MM.1S (cell line): Measurements from ENCODE around the gene FCHSD1.

Experiments
- DNase-seq: peaks from one replicate; pipeline ENCODE4 v3.0.0-alpha.2; 2015
- H2AFZ ChIP-seq: fragments of 300-600 bp; sonication (generic); 2 replicates; pipeline ENCODE4 v1.6.0; 2016; ENCODE audit warnings: antibody characterized with exemption, low read length
- H3F3A ChIP-seq: fragments of 300-600 bp; sonication (generic); 2 replicates; pipeline ENCODE4 v1.6.1; 2016; ENCODE audit warnings: mild to moderate bottlenecking, antibody characterized with exemption, low read length, moderate library complexity, mixed read lengths; ENCODE audit not compliant: insufficient read depth
- H3K27ac ChIP-seq: fragments of 300-600 bp; sonication (generic); 2 replicates; pipeline ENCODE4 v1.5.1; 2016; ENCODE audit warnings: mild to moderate bottlenecking, low read length
- H3K27me3 ChIP-seq: fragments of 300-600 bp; sonication (generic); replicated peaks from 2 replicates; pipeline ENCODE4 v1.6.0; 2016; ENCODE audit warnings: low read length; ENCODE audit not compliant: insufficient read depth
- H3K36me3 ChIP-seq: fragments of 300-600 bp; sonication (generic); replicated peaks from 2 replicates; pipeline ENCODE4 v1.6.1; 2016; ENCODE audit warnings: mild to moderate bottlenecking, low read length, mixed read lengths; ENCODE audit not compliant: insufficient read depth
- H3K4me1 ChIP-seq: fragments of 300-600 bp; sonication (generic); 2 replicates; pipeline ENCODE4 v1.6.1; 2016; ENCODE audit warnings: low read length, mixed read lengths
- H3K4me2 ChIP-seq: fragments of 300-600 bp; sonication (generic); 2 replicates; pipeline ENCODE4 v1.6.0; 2016; ENCODE audit warnings: low read depth, low read length
- H3K4me3 ChIP-seq: fragments of 300-600 bp; sonication (generic); 2 replicates; pipeline ENCODE4 v1.5.1; 2016; ENCODE audit warnings: low read length, mixed read lengths
- H3K79me2 ChIP-seq: fragments of 300-600 bp; sonication (generic); 2 replicates; pipeline ENCODE4 v1.6.1; 2016; ENCODE audit warnings: mixed run types, low read length, mixed read lengths
- H3K9ac ChIP-seq: fragments of 300-600 bp; sonication (generic); 2 replicates; pipeline ENCODE4 v1.6.1; 2016; ENCODE audit warnings: low read length, mixed read lengths
- H3K9me2 ChIP-seq: fragments of 300-600 bp; sonication (generic); replicated peaks from 2 replicates; pipeline ENCODE4 v1.6.1; 2016; ENCODE audit warnings: mild to moderate bottlenecking, low read length, mixed read lengths; ENCODE audit not compliant: insufficient read depth
- H3K9me3 ChIP-seq: fragments of 300-600 bp; sonication (generic); replicated peaks from 2 replicates; pipeline ENCODE4 v1.6.1; 2016; ENCODE audit warnings: mild to moderate bottlenecking, low read length, mixed read lengths; ENCODE audit not compliant: insufficient read depth
- H4K20me1 ChIP-seq: fragments of 300-600 bp; sonication (generic); 2 replicates; pipeline ENCODE4 v1.6.1; 2016; ENCODE audit warnings: mild to moderate bottlenecking, low read length, moderate library complexity, mixed read lengths; ENCODE audit not compliant: insufficient read depth
- EZH2 ChIP-seq: fragments of 300-600 bp; sonication (generic); optimal IDR thresholded peaks from 2 replicates; pipeline ENCODE3; 2017; ENCODE audit warnings: low read depth, mild to moderate bottlenecking, antibody characterized with exemption, low read length, mixed read lengths
- EZH2phosphoT487 ChIP-seq: fragments of 300-600 bp; sonication (generic); IDR thresholded peaks from 2 replicates; pipeline ENCODE4 v1.6.1; 2018; ENCODE audit warnings: antibody characterized with exemption, low read length
- TF ChIP-seq, protein P1 (sequence below): fragments of 300-600 bp; sonication (generic); IDR thresholded peaks from 2 replicates; pipeline ENCODE4 v1.5.1; 2016; ENCODE audit warnings: antibody characterized with exemption, low read length, mixed read lengths

Gene FCHSD1

DNA sequence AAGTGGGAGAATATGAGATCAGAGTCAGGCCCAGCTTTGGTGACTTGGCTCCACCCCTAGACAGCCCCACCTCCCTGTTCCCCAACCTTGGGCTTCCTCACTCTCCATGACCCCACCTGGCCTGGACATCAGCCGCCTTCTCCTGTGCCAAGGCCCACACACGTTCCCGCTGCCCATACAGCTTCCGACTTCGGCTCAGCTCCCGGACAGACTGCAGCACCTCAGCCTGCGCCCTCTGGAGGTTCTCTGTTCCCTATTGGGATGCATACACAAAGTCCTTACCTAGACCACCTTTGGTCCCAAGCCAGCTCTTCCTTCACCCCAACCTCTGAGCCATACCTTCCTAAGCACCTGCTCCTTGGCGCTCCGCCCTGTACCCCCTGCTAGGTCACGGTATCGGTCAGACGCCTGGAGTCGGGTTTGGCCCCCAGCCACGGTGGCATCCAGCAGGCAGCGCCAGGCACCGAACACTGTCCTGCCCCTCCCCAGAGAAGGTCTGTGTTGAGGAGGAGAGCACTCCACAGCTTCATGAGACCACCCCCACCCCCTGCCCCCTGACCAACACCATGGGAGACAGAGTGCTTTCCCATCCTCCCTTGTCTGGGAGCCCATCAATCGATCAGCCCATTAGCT lies 2.0 kb downstream of the FCHSD1 start:
- Histone ChIP-seq H2AFZ (no peak overlapping the region), H3K4me3 (no peak overlapping the region), H3K9me3 (no peaks in the 10 kb centered on the region), H3K27ac (no peak overlapping the region), H3K79me2 (no peaks in the 10 kb centered on the region), H3F3A (no peaks in the 10 kb centered on the region), H3K4me1 (no peaks in the 10 kb centered on the region; the same call in 1 of the 2 replicates), H3K9me2 (no peaks in the 10 kb centered on the region), H3K36me3 (no peaks in the 10 kb centered on the region), H3K4me2 (no peak overlapping the region), H3K27me3 (no peaks in the 10 kb centered on the region), H4K20me1 (no peaks in the 10 kb centered on the region), H3K9ac (no peak overlapping the region)
- TF ChIP-seq EZH2 (no peak), EZH2phosphoT487 (no peak)
- TF ChIP-seq, protein P1, sequence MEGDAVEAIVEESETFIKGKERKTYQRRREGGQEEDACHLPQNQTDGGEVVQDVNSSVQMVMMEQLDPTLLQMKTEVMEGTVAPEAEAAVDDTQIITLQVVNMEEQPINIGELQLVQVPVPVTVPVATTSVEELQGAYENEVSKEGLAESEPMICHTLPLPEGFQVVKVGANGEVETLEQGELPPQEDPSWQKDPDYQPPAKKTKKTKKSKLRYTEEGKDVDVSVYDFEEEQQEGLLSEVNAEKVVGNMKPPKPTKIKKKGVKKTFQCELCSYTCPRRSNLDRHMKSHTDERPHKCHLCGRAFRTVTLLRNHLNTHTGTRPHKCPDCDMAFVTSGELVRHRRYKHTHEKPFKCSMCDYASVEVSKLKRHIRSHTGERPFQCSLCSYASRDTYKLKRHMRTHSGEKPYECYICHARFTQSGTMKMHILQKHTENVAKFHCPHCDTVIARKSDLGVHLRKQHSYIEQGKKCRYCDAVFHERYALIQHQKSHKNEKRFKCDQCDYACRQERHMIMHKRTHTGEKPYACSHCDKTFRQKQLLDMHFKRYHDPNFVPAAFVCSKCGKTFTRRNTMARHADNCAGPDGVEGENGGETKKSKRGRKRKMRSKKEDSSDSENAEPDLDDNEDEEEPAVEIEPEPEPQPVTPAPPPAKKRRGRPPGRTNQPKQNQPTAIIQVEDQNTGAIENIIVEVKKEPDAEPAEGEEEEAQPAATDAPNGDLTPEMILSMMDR: no peak
- no peak for DNase-seq

DNA sequence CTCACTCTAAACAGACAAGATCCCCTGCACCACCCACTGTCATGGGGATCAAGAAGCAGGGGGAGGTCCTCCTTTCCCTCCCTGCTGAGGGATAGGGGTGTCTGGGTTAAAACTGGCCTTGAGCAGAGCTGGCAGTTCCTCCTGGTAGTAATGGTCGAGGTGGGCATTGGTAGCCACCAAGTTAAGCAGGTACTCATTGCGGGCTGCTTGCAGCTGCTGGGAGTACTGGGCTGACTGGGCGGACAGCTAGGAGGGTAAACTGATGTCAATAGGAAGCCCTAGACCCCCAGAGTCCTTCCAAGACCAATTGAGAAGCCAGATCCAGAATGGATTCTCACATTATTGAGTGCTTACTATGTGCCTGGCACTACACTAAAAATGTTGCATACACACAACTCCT lies 3.4 kb downstream of the FCHSD1 start:
- no peak overlapping the region for H2AFZ ChIP-seq
- no peaks in the 10 kb centered on the region for H3K9me3 ChIP-seq
- H3K9me2 ChIP-seq: no peaks in the 10 kb centered on the region
- no peak overlapping the region for H3K4me2 ChIP-seq
- H4K20me1 ChIP-seq: no peaks in the 10 kb centered on the region
- H3K27ac ChIP-seq: no peak overlapping the region
- no peak overlapping the region for H3K9ac ChIP-seq
- H3F3A ChIP-seq: no peaks in the 10 kb centered on the region
- H3K36me3 ChIP-seq: no peaks in the 10 kb centered on the region
- H3K4me3 ChIP-seq: no peak overlapping the region
- no peaks in the 10 kb centered on the region for H3K79me2 ChIP-seq
- H3K27me3 ChIP-seq: no peaks in the 10 kb centered on the region
- DNase-seq: no peak
- no peaks in the 10 kb centered on the region; the same call in 1 of the 2 replicates for H3K4me1 ChIP-seq
- TF ChIP-seq EZH2phosphoT487: no peak
- TF ChIP-seq, protein P1: no peak
- TF ChIP-seq EZH2: no peak

DNA sequence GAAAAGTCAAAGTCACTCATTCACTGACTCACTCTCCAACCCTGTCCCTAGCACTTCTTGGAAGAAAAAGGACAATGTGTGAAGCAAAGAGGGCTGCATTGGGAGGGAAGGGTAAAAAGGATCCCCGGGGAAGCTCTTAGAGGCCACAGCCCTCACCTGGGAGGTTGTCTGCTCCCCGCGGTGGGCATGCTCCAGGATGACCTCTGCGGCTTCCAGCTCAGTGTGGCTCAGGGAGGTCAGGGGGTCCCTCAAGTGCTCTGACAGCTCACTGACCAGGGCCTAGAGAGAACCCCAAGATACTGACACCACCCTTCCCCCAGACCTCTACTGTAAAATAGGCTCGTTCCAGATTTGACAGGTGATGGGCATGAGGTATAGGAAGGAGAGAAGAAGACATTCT lies 4.0 kb downstream of the FCHSD1 start:
- Histone ChIP-seq H3K36me3 (no peaks in the 10 kb centered on the region), H3K27me3 (no peaks in the 10 kb centered on the region), H3K9ac (no peak overlapping the region), H3K4me2 (no peak overlapping the region), H3K79me2 (no peaks in the 10 kb centered on the region), H3K4me1 (no peaks in the 10 kb centered on the region; the same call in 1 of the 2 replicates), H3K27ac (no peak overlapping the region), H2AFZ (no peak overlapping the region), H3K9me3 (no peaks in the 10 kb centered on the region), H3F3A (no peaks in the 10 kb centered on the region), H3K4me3 (no peak overlapping the region), H3K9me2 (no peaks in the 10 kb centered on the region), H4K20me1 (no peaks in the 10 kb centered on the region)
- DNase-seq: no peak
- TF ChIP-seq, protein P1: no peak
- TF ChIP-seq EZH2phosphoT487 (no peak), EZH2 (no peak)
